Thyroid gland (tissue), 4 donors: ENCODE measurements around the gene CYB5R2.

ENCODE experiments used
- CTCF ChIP-seq, 6 experiments: fragments of 200-600 bp in 3 of 6; fragments of 450-650 bp in 3 of 6; sonication (generic) in 3 of 6; IDR thresholded peaks; one replicate each; pipeline ENCODE4 v1.5.1; 2016 to 2019; ENCODE audit warnings: antibody characterized with exemption in 6 of 6, mild to moderate bottlenecking in 2 of 6, inconsistent platforms in 1 of 6, moderate library complexity in 1 of 6
- POLR2A ChIP-seq, 2 donors: fragments of 450-650 bp; IDR thresholded peaks; one replicate each; pipeline ENCODE4 v1.6.1; 2017; ENCODE audit warnings: antibody characterized with exemption in 2 of 2, mild to moderate bottlenecking in 2 of 2, moderate library complexity in 1 of 2

GRCh38 chr11:7630002-7630401 is 43.3 kb downstream of the CYB5R2 start:
- TF ChIP-seq CTCF (IDR thresholded peaks at IDR 0.05) (no peak), POLR2A (IDR thresholded peaks at IDR 0.05) (no peak)
